Duodenal mucosa (tissue), 2 donors: ENCODE data around the gene SAMD13.

ENCODE experiments used
- H3K27ac ChIP-seq: one replicate; pipeline ENCODE4 v1.7.0; 2013; ENCODE audit warnings: low read depth, low read length
- H3K27me3 ChIP-seq, 2 donors: one replicate each; pipeline ENCODE4 v1.7.0; 2013; ENCODE audit warnings: low read length in 2 of 2, control low read depth in 1 of 2; ENCODE audit not compliant: insufficient read depth in 2 of 2, control insufficient read depth in 1 of 2
- H3K36me3 ChIP-seq, 2 donors: one replicate each; pipeline ENCODE4 v1.7.0; 2013; ENCODE audit warnings: low read length in 2 of 2, control low read depth in 1 of 2; ENCODE audit not compliant: insufficient read depth in 2 of 2, control insufficient read depth in 1 of 2
- H3K4me1 ChIP-seq, 2 donors: one replicate each; pipeline ENCODE4 v1.7.0; 2013; ENCODE audit warnings: low read length in 2 of 2, control low read depth in 1 of 2; ENCODE audit not compliant: insufficient read depth in 2 of 2, control insufficient read depth in 1 of 2
- H3K4me3 ChIP-seq, 2 donors: one replicate each; pipeline ENCODE4 v1.7.0; 2013; ENCODE audit warnings: low read length in 2 of 2, low read depth in 1 of 2
- H3K9ac ChIP-seq, 2 donors: one replicate each; pipeline ENCODE4 v1.7.0; 2013; ENCODE audit warnings: low read length in 2 of 2, low read depth in 1 of 2
- H3K9me3 ChIP-seq, 2 donors: one replicate each; pipeline ENCODE4 v1.7.0; 2013; ENCODE audit warnings: low read length in 2 of 2, control low read depth in 1 of 2; ENCODE audit not compliant: control insufficient read depth in 1 of 2

The SAMD13 gene

GRCh38 chr1:84352298-84353106 lies 51.0 kb downstream of the SAMD13 start:
- H3K4me3 ChIP-seq, result no peak overlapping the region
- no peak overlapping the region for H3K27ac ChIP-seq
- no peaks in the 10 kb centered on the region for H3K27me3 ChIP-seq
- no peaks in the 10 kb centered on the region for H3K9me3 ChIP-seq
- no peaks in the 10 kb centered on the region for H3K36me3 ChIP-seq
- H3K9ac ChIP-seq, result no peak overlapping the region
- no peaks in the 10 kb centered on the region for H3K4me1 ChIP-seq

GRCh38 chr1:84353695-84354094 lies 52.2 kb downstream of the SAMD13 start:
- Histone ChIP-seq H3K4me1 (no peaks in the 10 kb centered on the region), H3K27ac (no peak overlapping the region), H3K9me3 (no peaks in the 10 kb centered on the region), H3K36me3 (no peaks in the 10 kb centered on the region), H3K4me3 (no peak overlapping the region), H3K27me3 (no peaks in the 10 kb centered on the region), H3K9ac (no peak overlapping the region)

DNA sequence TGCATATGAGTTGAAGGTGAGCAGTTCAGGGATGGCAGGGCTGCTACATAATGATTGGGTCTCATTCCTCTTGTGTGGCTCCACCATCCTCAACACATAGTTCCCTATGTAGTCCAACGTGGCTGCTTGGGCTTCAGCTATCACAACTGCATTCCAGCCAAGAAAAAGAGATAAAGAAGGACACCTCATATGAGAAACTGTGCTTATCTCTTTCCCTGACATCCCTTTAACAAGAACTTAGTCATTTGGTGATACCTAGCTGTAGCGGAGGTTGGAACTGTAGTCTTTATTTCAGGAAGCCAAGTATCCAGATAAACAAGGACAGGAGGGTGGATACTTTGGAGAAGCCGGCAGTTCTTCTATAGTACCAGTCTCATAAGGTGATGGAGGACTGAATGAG lies 54.0 kb downstream of the SAMD13 start:
- H3K27me3 ChIP-seq, result no peaks in the 10 kb centered on the region
- H3K9ac ChIP-seq, result no peak overlapping the region
- H3K4me1 ChIP-seq, result no peaks in the 10 kb centered on the region
- H3K36me3 ChIP-seq, result no peaks in the 10 kb centered on the region
- H3K9me3 ChIP-seq, result no peaks in the 10 kb centered on the region
- H3K27ac ChIP-seq, result no peak overlapping the region
- no peak overlapping the region for H3K4me3 ChIP-seq

- Histone ChIP-seq H3K9ac (no peak overlapping the region), H3K27me3 (no peaks in the 10 kb centered on the region), H3K4me3 (no peak overlapping the region), H3K9me3 (no peaks in the 10 kb centered on the region), H3K27ac (no peak overlapping the region), H3K36me3 (no peaks in the 10 kb centered on the region), H3K4me1 (no peaks in the 10 kb centered on the region)
Measured at GRCh38 chr1:84356881-84357280, 55.4 kb downstream of the SAMD13 start.

DNA sequence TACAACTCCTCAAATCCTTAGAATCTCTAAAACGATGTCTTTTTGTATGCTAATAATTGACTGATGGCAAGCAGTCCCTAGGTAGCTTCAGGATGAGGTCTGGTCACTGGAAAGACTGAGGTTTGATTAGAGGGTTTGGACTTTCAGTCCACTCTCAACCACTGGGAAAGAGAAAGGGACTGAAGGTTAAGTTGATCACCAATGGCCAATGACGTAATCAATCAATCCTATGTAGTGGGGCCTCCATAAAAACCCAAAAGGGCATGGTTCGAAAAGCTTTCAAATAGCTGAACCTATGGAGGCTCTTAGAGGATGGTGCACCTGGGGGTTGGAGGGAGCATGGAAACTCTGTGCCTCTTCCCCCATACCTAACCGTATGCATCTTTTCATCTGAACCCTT lies 57.2 kb downstream of the SAMD13 start:
- no peaks in the 10 kb centered on the region for H3K9me3 ChIP-seq
- H3K4me1 ChIP-seq, result no peaks in the 10 kb centered on the region
- H3K36me3 ChIP-seq, result no peaks in the 10 kb centered on the region
- H3K27ac ChIP-seq, result no peak overlapping the region
- H3K9ac ChIP-seq, result no peak overlapping the region
- no peaks in the 10 kb centered on the region for H3K27me3 ChIP-seq
- no peak overlapping the region for H3K4me3 ChIP-seq

DNA sequence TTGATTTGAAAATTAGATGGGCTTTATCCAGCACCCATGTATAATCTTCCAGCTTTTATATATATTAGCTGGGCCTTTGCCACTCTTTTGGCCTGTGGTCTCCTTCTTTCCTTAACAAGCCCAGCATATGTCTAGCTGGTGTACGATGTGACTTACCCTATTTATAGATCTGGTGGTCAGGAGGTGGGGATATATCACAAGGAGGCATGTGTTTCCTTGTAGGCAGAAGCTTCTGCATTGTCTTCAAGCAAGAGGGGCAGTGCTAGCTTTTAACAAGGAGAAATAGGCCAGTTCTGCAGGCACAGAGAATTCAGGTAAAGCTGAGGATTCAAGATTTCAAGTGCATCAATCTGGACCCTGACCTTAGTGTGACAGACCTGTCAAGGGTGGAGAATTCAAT lies 58.8 kb downstream of the SAMD13 start:
- Histone ChIP-seq H3K27ac (no peak overlapping the region), H3K36me3 (no peaks in the 10 kb centered on the region), H3K9ac (no peak overlapping the region)

GRCh38 chr1:84361796-84362195 lies 60.3 kb downstream of the SAMD13 start:
- no peaks in the 10 kb centered on the region for H3K27me3 ChIP-seq
- H3K27ac ChIP-seq, result no peak overlapping the region
- no peaks in the 10 kb centered on the region for H3K9me3 ChIP-seq
- no peaks in the 10 kb centered on the region for H3K36me3 ChIP-seq
- H3K9ac ChIP-seq, result no peak overlapping the region
- no peak overlapping the region for H3K4me3 ChIP-seq
- H3K4me1 ChIP-seq, result peaks cover 6 to 12% of the 10 kb centered on the region in 2 donors

More for the DNA sequence above, 58.8 kb downstream of the SAMD13 start:
- H3K9me3 ChIP-seq, result no peaks in the 10 kb centered on the region
- no peaks in the 10 kb centered on the region for H3K27me3 ChIP-seq
- H3K4me3 ChIP-seq, result no peak overlapping the region
- no peaks in the 10 kb centered on the region for H3K4me1 ChIP-seq

DNA sequence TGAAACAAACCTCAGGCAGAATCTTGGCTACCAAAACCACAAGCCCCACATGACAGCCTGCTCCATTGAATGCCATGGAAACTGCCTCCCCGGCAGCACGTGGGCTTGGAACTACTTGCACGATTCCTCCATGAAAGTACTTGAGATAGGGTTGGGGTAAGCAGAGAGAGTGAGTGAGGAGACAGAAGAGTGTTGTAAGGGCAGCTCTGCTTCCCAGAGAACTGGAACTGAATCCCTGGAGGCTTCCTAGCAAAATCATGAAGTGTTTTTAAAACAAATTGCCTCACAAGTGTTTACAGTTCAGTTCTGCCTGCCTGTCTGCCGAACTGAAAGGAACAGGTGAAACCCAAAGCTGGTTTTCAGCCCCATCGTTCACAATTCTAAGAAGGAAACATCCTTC lies 61.5 kb downstream of the SAMD13 start:
- H3K4me3 ChIP-seq, result no peak overlapping the region
- H3K9me3 ChIP-seq, result no peaks in the 10 kb centered on the region
- peaks cover 6 to 12% of the 10 kb centered on the region in 2 donors for H3K4me1 ChIP-seq
- no peaks in the 10 kb centered on the region for H3K27me3 ChIP-seq
- H3K9ac ChIP-seq, result no peak overlapping the region
- H3K27ac ChIP-seq, result no peak overlapping the region
- H3K36me3 ChIP-seq, result no peaks in the 10 kb centered on the region

- Histone ChIP-seq H3K27me3 (no peaks in the 10 kb centered on the region), H3K27ac (no peak overlapping the region), H3K4me3 (no peak overlapping the region), H3K36me3 (no peaks in the 10 kb centered on the region), H3K4me1 (peaks cover 6 to 12% of the 10 kb centered on the region in 2 donors), H3K9me3 (no peaks in the 10 kb centered on the region), H3K9ac (no peak overlapping the region)
Measured at GRCh38 chr1:84363622-84364021, 62.1 kb downstream of the SAMD13 start.

DNA sequence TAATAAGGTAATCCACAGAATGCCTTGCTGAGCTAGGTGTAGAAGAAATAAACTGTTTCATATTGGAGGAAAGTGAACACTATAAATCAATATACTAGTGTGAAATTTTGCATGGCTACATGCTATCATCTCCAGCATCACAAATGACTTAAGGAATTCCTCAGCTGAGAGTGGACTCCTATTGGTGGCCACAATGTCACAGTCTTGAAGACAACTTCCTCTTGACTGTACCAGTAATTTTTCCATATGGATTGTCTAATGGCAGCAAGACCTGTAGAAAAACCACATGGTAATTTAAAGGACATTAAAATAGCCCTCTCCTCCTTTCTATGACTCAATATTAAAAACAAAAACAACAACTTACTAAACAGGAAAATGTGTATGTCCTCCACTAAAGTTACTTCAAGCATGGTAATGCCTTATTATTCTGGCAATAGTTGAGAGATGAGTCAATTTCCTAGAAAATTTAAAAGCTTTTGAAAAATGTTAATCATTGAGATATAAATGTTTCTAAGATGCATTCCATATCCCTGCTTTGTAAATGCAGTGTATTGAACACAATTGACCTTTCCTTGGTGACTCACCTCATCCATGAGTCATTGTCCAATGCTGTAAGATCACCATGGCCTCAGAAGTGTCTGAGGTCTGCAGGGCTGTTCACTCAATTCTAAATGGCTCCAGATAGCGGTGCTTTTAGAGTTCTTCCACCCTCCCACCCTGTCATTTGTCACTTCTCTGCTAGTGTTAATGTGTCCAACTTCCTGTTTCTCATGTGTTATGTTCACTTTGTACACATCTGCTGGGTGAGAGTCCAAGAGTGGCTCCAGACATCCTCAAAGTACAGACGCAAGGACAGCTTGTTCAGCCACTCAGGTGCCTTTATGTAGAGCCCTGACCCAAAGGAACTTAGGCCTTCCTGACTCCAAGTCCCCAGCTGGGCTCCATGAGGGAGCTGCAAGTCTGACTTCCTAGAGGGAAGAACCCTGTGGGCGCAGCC lies 64.0 kb downstream of the SAMD13 start:
- no peak overlapping the region for H3K4me3 ChIP-seq
- no peaks in the 10 kb centered on the region for H3K36me3 ChIP-seq
- H3K27me3 ChIP-seq, result no peaks in the 10 kb centered on the region
- H3K27ac ChIP-seq, result peak overlapping the region; percentile 26
- H3K4me1 ChIP-seq, result peaks cover 6 to 12% of the 10 kb centered on the region in 2 donors
- no peak overlapping the region for H3K9ac ChIP-seq
- no peaks in the 10 kb centered on the region for H3K9me3 ChIP-seq
